Mammary epithelial cell (primary cell): ENCODE data around the gene SNX19.

ENCODE experiments used
- CTCF ChIP-seq, 2 donors: IDR thresholded peaks in 1 of 2; conservative IDR thresholded peaks in 1 of 2; 2 replicates each; pipeline ENCODE4 v1.5.1; 2011 to 2012; ENCODE audit warnings: inconsistent platforms in 2 of 2, low read length in 2 of 2, mild to moderate bottlenecking in 2 of 2, control low read depth in 1 of 2, low read depth in 1 of 2; ENCODE audit not compliant: insufficient read depth in 1 of 2; ENCODE audit errors: extremely low read depth in 1 of 2
- EZH2 ChIP-seq: IDR thresholded peaks from 2 replicates; pipeline ENCODE4 v1.6.1; 2012; ENCODE audit warnings: low read length, inconsistent platforms, borderline replicate concordance

- TF ChIP-seq CTCF (conservative IDR thresholded peaks at IDR 0.05 in 1 of 2, IDR thresholded peaks at IDR 0.05 in 1 of 2; ENCODE audit: extremely low read depth in 1 of 2, insufficient read depth in 1 of 2, low read depth in 1 of 2, low read length in 2 of 2) (no peak), EZH2 (no peak)
Measured at GRCh38 chr11:130874955-130875531, 41.2 kb downstream of the SNX19 start.
